ENCODE data around the gene ANKS3. TPM values are rescaled to one million over a fixed set of nuclear protein-coding genes. Genes with fewer than 3 reads are reported as not detected.

ANKS3 gene
- total RNA-seq, 1 experiment from 2014 or later: 25.5 TPM

DNA sequence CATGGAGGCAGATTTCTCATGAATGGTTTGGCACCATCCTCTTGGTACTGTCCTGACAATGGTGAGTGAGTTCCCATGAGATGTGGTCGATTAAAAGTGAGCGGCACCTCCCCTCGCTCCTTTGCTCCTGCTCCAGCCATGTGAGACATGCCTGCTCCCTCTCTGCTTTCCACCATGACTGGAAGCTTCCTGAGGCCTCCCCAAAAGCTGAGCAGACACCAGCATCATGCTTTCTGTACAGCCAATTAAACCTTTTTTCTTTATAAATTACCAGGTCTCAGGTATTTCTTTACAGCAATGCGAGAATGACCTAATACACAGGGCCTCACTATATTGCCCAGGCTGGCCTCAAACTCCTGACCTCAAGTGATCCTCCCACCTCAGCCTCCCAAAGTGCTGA, 20.8 kb upstream of the ANKS3 start:
- H3K9ac ChIP-seq (ENCODE audit: low read length): no peak overlapping the region
- TF ChIP-seq SP1 (IDR thresholded peaks at IDR 0.05; ENCODE audit: low read depth) (no peak), EZH2phosphoT487 (IDR thresholded peaks at IDR 0.05; ENCODE audit: borderline replicate concordance) (no peak), YY1 (IDR thresholded peaks at IDR 0.05; ENCODE audit: extremely low read depth, insufficient replicate concordance, low read depth, low read length) (no peak), CBX3 (IDR thresholded peaks at IDR 0.05; ENCODE audit: low read depth) (no peak), POLR2AphosphoS5 (IDR thresholded peaks at IDR 0.05; ENCODE audit: low read depth, low read length) (no peak), ZFX (IDR thresholded peaks at IDR 0.05) (no peak), ZNF274 (IDR thresholded peaks at IDR 0.05; ENCODE audit: low read depth, low read length) (no peak), EGR1 (IDR thresholded peaks at IDR 0.05; ENCODE audit: low read depth) (no peak), SIN3A (IDR thresholded peaks at IDR 0.05; ENCODE audit: low read depth) (no peak)
- TF ChIP-seq, protein P1, sequence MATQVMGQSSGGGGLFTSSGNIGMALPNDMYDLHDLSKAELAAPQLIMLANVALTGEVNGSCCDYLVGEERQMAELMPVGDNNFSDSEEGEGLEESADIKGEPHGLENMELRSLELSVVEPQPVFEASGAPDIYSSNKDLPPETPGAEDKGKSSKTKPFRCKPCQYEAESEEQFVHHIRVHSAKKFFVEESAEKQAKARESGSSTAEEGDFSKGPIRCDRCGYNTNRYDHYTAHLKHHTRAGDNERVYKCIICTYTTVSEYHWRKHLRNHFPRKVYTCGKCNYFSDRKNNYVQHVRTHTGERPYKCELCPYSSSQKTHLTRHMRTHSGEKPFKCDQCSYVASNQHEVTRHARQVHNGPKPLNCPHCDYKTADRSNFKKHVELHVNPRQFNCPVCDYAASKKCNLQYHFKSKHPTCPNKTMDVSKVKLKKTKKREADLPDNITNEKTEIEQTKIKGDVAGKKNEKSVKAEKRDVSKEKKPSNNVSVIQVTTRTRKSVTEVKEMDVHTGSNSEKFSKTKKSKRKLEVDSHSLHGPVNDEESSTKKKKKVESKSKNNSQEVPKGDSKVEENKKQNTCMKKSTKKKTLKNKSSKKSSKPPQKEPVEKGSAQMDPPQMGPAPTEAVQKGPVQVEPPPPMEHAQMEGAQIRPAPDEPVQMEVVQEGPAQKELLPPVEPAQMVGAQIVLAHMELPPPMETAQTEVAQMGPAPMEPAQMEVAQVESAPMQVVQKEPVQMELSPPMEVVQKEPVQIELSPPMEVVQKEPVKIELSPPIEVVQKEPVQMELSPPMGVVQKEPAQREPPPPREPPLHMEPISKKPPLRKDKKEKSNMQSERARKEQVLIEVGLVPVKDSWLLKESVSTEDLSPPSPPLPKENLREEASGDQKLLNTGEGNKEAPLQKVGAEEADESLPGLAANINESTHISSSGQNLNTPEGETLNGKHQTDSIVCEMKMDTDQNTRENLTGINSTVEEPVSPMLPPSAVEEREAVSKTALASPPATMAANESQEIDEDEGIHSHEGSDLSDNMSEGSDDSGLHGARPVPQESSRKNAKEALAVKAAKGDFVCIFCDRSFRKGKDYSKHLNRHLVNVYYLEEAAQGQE (IDR thresholded peaks at IDR 0.05; ENCODE audit: low read depth): no peak
- ChIA-PET POLR2A (no interaction called here), RAD21 (ENCODE audit: low non-redundant PET in 1 of 2, low total read pairs in 2 of 2, uncharacterized antibody in 2 of 2, unreplicated experiment in 2 of 2) (no interaction called here), CTCF (no interaction called here)
- intact Hi-C loops (cut with micrococcal nuclease): no loop called here
- peaks cover 0 to 4% of the 10 kb centered on the region in 2 experiments; a peak in 1 of 4 replicates for H3K9me3 ChIP-seq (ENCODE audit: control insufficient read depth in 1 of 2, insufficient read depth in 1 of 2, low read depth in 1 of 2, low read length in 2 of 2)
- H4K20me1 ChIP-seq (ENCODE audit: insufficient read depth): no peaks in the 10 kb centered on the region
- H3K79me2 ChIP-seq (ENCODE audit: insufficient read depth, low read length): peaks cover 4% of the 10 kb centered on the region; the same call in 1 of the 2 replicates
- H3K36me3 ChIP-seq (ENCODE audit: control insufficient read depth in 1 of 2, insufficient read depth in 2 of 2, low read length in 2 of 2): peaks cover 14 to 21% of the 10 kb centered on the region in 2 experiments; a peak in 3 of 4 replicates
- H3K4me2 ChIP-seq (ENCODE audit: low read length): no peak overlapping the region
- H3K27ac ChIP-seq (ENCODE audit: low read depth, low read length): no peak overlapping the region
- DNase-seq (ENCODE audit: low read depth, low spot score): no peak
- H3K27me3 ChIP-seq (ENCODE audit: insufficient read depth, low read length): no peaks in the 10 kb centered on the region
- BruUV-seq (replicated peaks): no TSS peak
- H2AFZ ChIP-seq (ENCODE audit: low read depth, low read length, poor library complexity, severe bottlenecking): no peak overlapping the region
- no peaks in the 10 kb centered on the region for H3K4me1 ChIP-seq (ENCODE audit: control insufficient read depth in 1 of 2, insufficient read depth in 2 of 2, low read length in 2 of 2)
- no peak for ATAC-seq
- no peaks in the 10 kb centered on the region for H3K9me2 ChIP-seq (ENCODE audit: insufficient read depth)
- H3K4me3 ChIP-seq (replicated peaks in 1 of 2; ENCODE audit: low read depth in 1 of 2, low read length in 2 of 2): no peak overlapping the region
